Right lobe of liver (tissue), 6 donors: ENCODE data around the gene LHX5. TPM values are rescaled to one million over a fixed set of nuclear protein-coding genes. Genes with fewer than 3 reads are reported as not detected.

Source experiments
- ATAC-seq, 4 donors: fragments of 200-7000 bp; cut with Tn5 transposase; one replicate each; pipeline ENCODE4 v1.9.1; 2020; ENCODE audit warnings: mild to moderate bottlenecking in 4 of 4, moderate library complexity in 4 of 4
- DNase-seq, 3 donors: peaks; one replicate each; pipeline ENCODE4 v3.0.0-alpha.2; 2020
- H3K27ac ChIP-seq, 3 donors: fragments of 200-600 bp; one replicate each; pipeline ENCODE4 v1.8.0; 2022
- H3K27me3 ChIP-seq, 2 donors: fragments of 200-600 bp; one replicate each; pipeline ENCODE4 v1.8.0; 2022
- H3K36me3 ChIP-seq, 4 donors: fragments of 200-600 bp; sonication (generic) in 1 of 4; one replicate each; pipeline versions ENCODE4 v1.5.1 to v1.8.0; 2017 to 2022; ENCODE audit warnings: control low read depth in 1 of 4
- H3K4me1 ChIP-seq, 4 donors: fragments of 200-600 bp; sonication (generic) in 1 of 4; one replicate each; pipeline versions ENCODE4 v1.5.1 to v1.8.0; 2017 to 2022; ENCODE audit warnings: control low read depth in 1 of 4
- H3K4me3 ChIP-seq, 3 donors: fragments of 200-600 bp; one replicate each; pipeline ENCODE4 v1.8.0; 2022
- H3K9me3 ChIP-seq, 4 donors: fragments of 200-600 bp; sonication (generic) in 1 of 4; one replicate each; pipeline versions ENCODE4 v1.5.1 to v1.8.0; 2017 to 2022; ENCODE audit warnings: control low read depth in 1 of 4
- CTCF ChIP-seq, 4 donors: fragments of 200-600 bp in 3 of 4; fragments of 450-650 bp in 1 of 4; IDR thresholded peaks; one replicate each; pipeline versions ENCODE4 v1.5.1 to v1.8.0; 2016 to 2022; ENCODE audit warnings: antibody characterized with exemption in 4 of 4, mild to moderate bottlenecking in 2 of 4
- POLR2A ChIP-seq: fragments of 450-650 bp; IDR thresholded peaks from one replicate; pipeline ENCODE4 v1.6.1; 2017; ENCODE audit warnings: antibody characterized with exemption, mild to moderate bottlenecking
- WGBS: methylation state at CpG from one replicate; pipeline ENCODE4 v1.1.6; 2018; ENCODE audit warnings: low coverage, low lambda C conversion rate; ENCODE audit not compliant: insufficient coverage; ENCODE audit errors: missing lambda C conversion rate; 5-methylcytosine and 5-hydroxymethylcytosine counted together
- intact Hi-C, 2 donors: fragments of 100-400 bp; cut with DNase I; formaldehyde crosslinking; loops; one replicate each; pipeline versions ENCODE4 v1.11.2 to v1.14.1; 2022
- total RNA-seq, 6 experiments: library from RNA; depleted of rRNA in 2 of 6; stranded (reverse); fragments of >200 nt in 2 of 6; fragmentation: NEBNext Ultra II Directional in 3 of 6; extraction: Animal tissue kit (Norgen Biotek cat#: 25700) in 3 of 6; gene quantifications; one replicate each; pipeline versions ENCODE4 v1.1.0 to v1.2.4, GENCODE V29; 2016 to 2023
- donor health status: DM: no; HTN: yes; CAD: no.
- donor health status: DM: no; HTN: no; CAD: no.
- donor health status: DM: no; HTN: no; CAD: no.
- donor health status: DM: no; HTN: yes; CAD: no.
- donor health status: DM: no; HTN: yes; CAD: no.

The LHX5 gene
- total RNA-seq, 6 experiments from 2014 or later, result not detected

GRCh38 chr12:113477171-113477841, 5.6 kb upstream of the LHX5 start:
- Histone ChIP-seq H3K4me3 (no peak overlapping the region), H3K36me3 (no peaks in the 10 kb centered on the region), H3K27me3 (peaks cover 7 to 14% of the 10 kb centered on the region in 2 donors), H3K9me3 (no peaks in the 10 kb centered on the region), H3K27ac (no peak overlapping the region), H3K4me1 (peaks cover 0 to 5% (median 0%) of the 10 kb centered on the region in 4 donors)
- DNase-seq, result no peak
- no peak for TF ChIP-seq POLR2A
- intact Hi-C loops, result no loop called here
- ATAC-seq, result no peak
- 7% methylated on average over 2 of the region's 7 CpGs for WGBS

- TF ChIP-seq CTCF (IDR thresholded peaks at IDR 0.05), result no peak
- no peak for TF ChIP-seq POLR2A
- no peaks in the 10 kb centered on the region for H3K36me3 ChIP-seq
- H3K9me3 ChIP-seq, result no peaks in the 10 kb centered on the region
- H3K4me1 ChIP-seq, result peaks cover 0 to 5% (median 0%) of the 10 kb centered on the region in 4 donors
- WGBS, result 3% methylated on average over 21 of the region's 58 CpGs
- ATAC-seq (no peak), DNase-seq (no peak)
- intact Hi-C loops, result no loop called here
- peaks cover 7 to 14% of the 10 kb centered on the region in 2 donors for H3K27me3 ChIP-seq
- no peak overlapping the region for H3K4me3 ChIP-seq
- H3K27ac ChIP-seq, result no peak overlapping the region
These were observed 4.7 kb upstream of the LHX5 start for GRCh38 chr12:113476176-113476986.

GRCh38 chr12:113475451-113476175, 3.9 kb upstream of the LHX5 start:
- TF ChIP-seq CTCF (IDR thresholded peaks at IDR 0.05), result no peak
- no peak for TF ChIP-seq POLR2A
- H3K27me3 ChIP-seq, result peaks cover 7 to 14% of the 10 kb centered on the region in 2 donors

GRCh38 chr12:113474635-113475436, 3.2 kb upstream of the LHX5 start:
- H3K4me1 ChIP-seq, result peaks cover 0 to 4% (median 0%) of the 10 kb centered on the region in 4 donors
- DNase-seq, result no peak
- intact Hi-C loops, result no loop called here
- no peaks in the 10 kb centered on the region for H3K36me3 ChIP-seq
- H3K9me3 ChIP-seq, result no peaks in the 10 kb centered on the region
- 3% methylated on average over 16 of the region's 19 CpGs for WGBS
- no peak for ATAC-seq
- peaks cover 7 to 11% of the 10 kb centered on the region in 2 donors for H3K27me3 ChIP-seq
- H3K4me3 ChIP-seq, result no peak overlapping the region
- TF ChIP-seq POLR2A, result no peak
- no peak for TF ChIP-seq CTCF (IDR thresholded peaks at IDR 0.05)
- H3K27ac ChIP-seq, result no peak overlapping the region

More at GRCh38 chr12:113475451-113476175, 3.9 kb upstream of the LHX5 start:
- no peak for DNase-seq
- intact Hi-C loops, result no loop called here
- ATAC-seq, result no peak
- Histone ChIP-seq H3K4me3 (no peak overlapping the region), H3K36me3 (no peaks in the 10 kb centered on the region), H3K27ac (no peak overlapping the region), H3K9me3 (no peaks in the 10 kb centered on the region), H3K4me1 (peaks cover 0 to 5% (median 0%) of the 10 kb centered on the region in 4 donors)
- 2% methylated on average over 44 of the region's 50 CpGs for WGBS
